ENCODE measurements around the gene GPC6.
A peak's percentile ranks its signal among the peaks of the same experiment; 100 is the strongest.

The GPC6 gene

GRCh38 chr13:93635616-93636032 is 409.0 kb downstream of the GPC6 start:
- Histone ChIP-seq H3K9me3 (ENCODE audit: control extremely low read depth in 1 of 5, control insufficient read depth in 4 of 5, insufficient read depth in 2 of 5, low read depth in 1 of 5, low read length in 4 of 5) (no peaks in the 10 kb centered on the region), H3K36me3 (ENCODE audit: control insufficient read depth in 4 of 4, insufficient read depth in 4 of 4, low read length in 3 of 4) (no peaks in the 10 kb centered on the region), H3K4me1 (ENCODE audit: control extremely low read depth in 1 of 4, control insufficient read depth in 4 of 4, insufficient read depth in 4 of 4, low read length in 3 of 4) (no peaks in the 10 kb centered on the region), H3K27ac (ENCODE audit: insufficient read depth in 1 of 2, low read depth in 1 of 2, low read length in 2 of 2, poor library complexity in 1 of 2, severe bottlenecking in 2 of 2) (no peak overlapping the region), H3K4me3 (ENCODE audit: control insufficient read depth in 1 of 7, extremely low read depth in 1 of 7, insufficient read depth in 4 of 7, low read depth in 2 of 7, low read length in 6 of 7) (no peak overlapping the region), H3K27me3 (replicated peaks in 2 of 5; ENCODE audit: control insufficient read depth in 4 of 5, insufficient read depth in 5 of 5, low read length in 4 of 5) (no peaks in the 10 kb centered on the region)
- ChIA-PET POLR2A (no interaction called here), CTCF (no interaction called here)
- peak in 1 of 3 donors; percentile 3 for DNase-seq
- 40% methylated on average over 1 of the region's 4 CpGs for WGBS (ENCODE audit: insufficient coverage)

DNA sequence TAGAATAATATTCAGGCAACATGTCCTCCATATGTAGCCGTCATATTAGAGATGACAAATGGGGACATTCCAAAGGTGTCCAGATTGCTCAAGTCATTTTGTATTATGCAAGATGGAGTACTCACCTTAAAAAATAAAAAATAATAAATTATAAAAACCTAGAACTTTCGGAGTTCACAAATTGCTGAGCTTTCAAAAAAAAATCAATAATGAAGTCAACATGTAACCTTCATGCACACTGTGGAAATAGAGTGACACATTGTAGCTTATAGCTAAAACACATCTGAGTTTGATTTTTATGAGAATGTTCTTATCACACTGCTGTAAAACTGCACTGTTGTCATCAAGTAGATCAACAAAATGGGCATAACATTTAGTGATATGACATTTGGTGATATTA is 411.2 kb downstream of the GPC6 start:
- no peak for DNase-seq
- Histone ChIP-seq H3K27me3 (replicated peaks in 2 of 5; ENCODE audit: control insufficient read depth in 4 of 5, insufficient read depth in 5 of 5, low read length in 4 of 5) (no peaks in the 10 kb centered on the region), H3K27ac (ENCODE audit: insufficient read depth in 1 of 2, low read depth in 1 of 2, low read length in 2 of 2, poor library complexity in 1 of 2, severe bottlenecking in 2 of 2) (no peak overlapping the region), H3K36me3 (ENCODE audit: control insufficient read depth in 4 of 4, insufficient read depth in 4 of 4, low read length in 3 of 4) (no peaks in the 10 kb centered on the region), H3K4me1 (ENCODE audit: control extremely low read depth in 1 of 4, control insufficient read depth in 4 of 4, insufficient read depth in 4 of 4, low read length in 3 of 4) (no peaks in the 10 kb centered on the region), H3K4me3 (ENCODE audit: control insufficient read depth in 1 of 7, extremely low read depth in 1 of 7, insufficient read depth in 4 of 7, low read depth in 2 of 7, low read length in 6 of 7) (no peak overlapping the region), H3K9me3 (ENCODE audit: control extremely low read depth in 1 of 5, control insufficient read depth in 4 of 5, insufficient read depth in 2 of 5, low read depth in 1 of 5, low read length in 4 of 5) (no peaks in the 10 kb centered on the region)
- POLR2A ChIA-PET, result no interaction called here
- CTCF ChIA-PET, result no interaction called here
- no CpG with 5 or more reads among the region's 2 CpGs for WGBS (ENCODE audit: insufficient coverage)

DNA sequence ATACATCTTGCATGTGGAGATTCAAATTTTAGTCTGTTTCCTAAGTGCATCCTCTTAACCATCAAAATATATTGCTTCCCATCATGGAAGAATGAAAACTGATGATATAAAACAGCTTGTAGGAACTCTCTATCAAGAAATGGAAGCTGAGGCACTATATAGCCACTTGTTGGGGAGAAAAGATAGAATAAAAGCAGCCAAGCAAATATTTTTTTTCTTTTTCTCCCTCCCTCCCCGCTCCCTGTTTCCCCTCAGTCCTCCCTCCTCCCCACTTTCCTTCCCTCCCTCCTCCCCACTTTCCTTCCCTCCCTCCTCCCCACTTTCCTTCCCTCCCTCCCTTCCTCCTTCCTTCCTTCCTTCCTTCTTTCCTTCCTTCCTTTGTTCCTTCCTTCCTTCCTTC is 413.8 kb downstream of the GPC6 start:
- Histone ChIP-seq H3K4me1 (ENCODE audit: control extremely low read depth in 1 of 4, control insufficient read depth in 4 of 4, insufficient read depth in 4 of 4, low read length in 3 of 4) (no peaks in the 10 kb centered on the region), H3K4me3 (ENCODE audit: control insufficient read depth in 1 of 7, extremely low read depth in 1 of 7, insufficient read depth in 4 of 7, low read depth in 2 of 7, low read length in 6 of 7) (no peak overlapping the region), H3K9me3 (ENCODE audit: control extremely low read depth in 1 of 5, control insufficient read depth in 4 of 5, insufficient read depth in 2 of 5, low read depth in 1 of 5, low read length in 4 of 5) (no peaks in the 10 kb centered on the region), H3K36me3 (ENCODE audit: control insufficient read depth in 4 of 4, insufficient read depth in 4 of 4, low read length in 3 of 4) (no peaks in the 10 kb centered on the region), H3K27me3 (replicated peaks in 2 of 5; ENCODE audit: control insufficient read depth in 4 of 5, insufficient read depth in 5 of 5, low read length in 4 of 5) (no peaks in the 10 kb centered on the region), H3K27ac (ENCODE audit: insufficient read depth in 1 of 2, low read depth in 1 of 2, low read length in 2 of 2, poor library complexity in 1 of 2, severe bottlenecking in 2 of 2) (no peak overlapping the region)
- DNase-seq, result no peak
- POLR2A ChIA-PET, result no interaction called here
- WGBS (ENCODE audit: insufficient coverage), result 92% methylated on average over 1 of the region's 1 CpG
- CTCF ChIA-PET, result no interaction called here

- no peaks in the 10 kb centered on the region for H3K4me1 ChIP-seq (ENCODE audit: control extremely low read depth in 1 of 4, control insufficient read depth in 4 of 4, insufficient read depth in 4 of 4, low read length in 3 of 4)
- no peak overlapping the region for H3K4me3 ChIP-seq (ENCODE audit: control insufficient read depth in 1 of 7, extremely low read depth in 1 of 7, insufficient read depth in 4 of 7, low read depth in 2 of 7, low read length in 6 of 7)
- WGBS (ENCODE audit: insufficient coverage), result 100% methylated on average over 6 of the region's 7 CpGs
- H3K36me3 ChIP-seq (ENCODE audit: control insufficient read depth in 4 of 4, insufficient read depth in 4 of 4, low read length in 3 of 4), result no peaks in the 10 kb centered on the region
- no peaks in the 10 kb centered on the region for H3K9me3 ChIP-seq (ENCODE audit: control extremely low read depth in 1 of 5, control insufficient read depth in 4 of 5, insufficient read depth in 2 of 5, low read depth in 1 of 5, low read length in 4 of 5)
- POLR2A ChIA-PET, result no interaction called here
- H3K27me3 ChIP-seq (replicated peaks in 2 of 5; ENCODE audit: control insufficient read depth in 4 of 5, insufficient read depth in 5 of 5, low read length in 4 of 5), result no peaks in the 10 kb centered on the region
- no peak for DNase-seq
- CTCF ChIA-PET, result no interaction called here
- H3K27ac ChIP-seq (ENCODE audit: insufficient read depth in 1 of 2, low read depth in 1 of 2, low read length in 2 of 2, poor library complexity in 1 of 2, severe bottlenecking in 2 of 2), result no peak overlapping the region
Observed at GRCh38 chr13:93646245-93646644, 419.6 kb downstream of the GPC6 start.

DNA sequence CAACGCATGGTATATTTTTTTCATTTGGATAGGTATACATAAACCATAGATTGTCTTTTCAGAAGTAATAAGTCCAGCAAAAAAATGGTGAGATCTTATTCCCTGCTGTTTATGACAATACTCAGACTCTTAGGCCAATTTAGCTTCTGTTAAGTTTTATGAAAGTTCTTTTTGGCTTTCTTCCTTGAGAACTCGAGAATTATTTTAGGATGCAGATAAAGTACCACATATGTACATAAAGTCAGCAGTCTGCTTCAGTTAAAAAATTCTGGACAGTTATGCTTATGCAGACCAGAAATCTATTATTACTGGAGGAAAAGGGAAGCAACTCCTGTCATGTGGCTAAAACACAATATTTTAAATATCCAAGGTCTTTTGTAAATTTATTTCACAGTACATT is 422.9 kb downstream of the GPC6 start:
- Histone ChIP-seq H3K9me3 (ENCODE audit: control extremely low read depth in 1 of 5, control insufficient read depth in 4 of 5, insufficient read depth in 2 of 5, low read depth in 1 of 5, low read length in 4 of 5) (no peaks in the 10 kb centered on the region), H3K36me3 (ENCODE audit: control insufficient read depth in 4 of 4, insufficient read depth in 4 of 4, low read length in 3 of 4) (no peaks in the 10 kb centered on the region), H3K27ac (ENCODE audit: insufficient read depth in 1 of 2, low read depth in 1 of 2, low read length in 2 of 2, poor library complexity in 1 of 2, severe bottlenecking in 2 of 2) (no peak overlapping the region), H3K4me1 (ENCODE audit: control extremely low read depth in 1 of 4, control insufficient read depth in 4 of 4, insufficient read depth in 4 of 4, low read length in 3 of 4) (no peaks in the 10 kb centered on the region), H3K4me3 (ENCODE audit: control insufficient read depth in 1 of 7, extremely low read depth in 1 of 7, insufficient read depth in 4 of 7, low read depth in 2 of 7, low read length in 6 of 7) (no peak overlapping the region), H3K27me3 (replicated peaks in 2 of 5; ENCODE audit: control insufficient read depth in 4 of 5, insufficient read depth in 5 of 5, low read length in 4 of 5) (no peaks in the 10 kb centered on the region)
- POLR2A ChIA-PET, result no interaction called here
- DNase-seq, result no peak
- CTCF ChIA-PET, result no interaction called here
- no CpG with 5 or more reads among the region's 2 CpGs for WGBS (ENCODE audit: insufficient coverage)

GRCh38 chr13:93653776-93654175 is 427.2 kb downstream of the GPC6 start:
- Histone ChIP-seq H3K4me1 (ENCODE audit: control extremely low read depth in 1 of 4, control insufficient read depth in 4 of 4, insufficient read depth in 4 of 4, low read length in 3 of 4) (no peaks in the 10 kb centered on the region), H3K4me3 (ENCODE audit: control insufficient read depth in 1 of 7, extremely low read depth in 1 of 7, insufficient read depth in 4 of 7, low read depth in 2 of 7, low read length in 6 of 7) (no peak overlapping the region), H3K36me3 (ENCODE audit: control insufficient read depth in 4 of 4, insufficient read depth in 4 of 4, low read length in 3 of 4) (no peaks in the 10 kb centered on the region), H3K9me3 (ENCODE audit: control extremely low read depth in 1 of 5, control insufficient read depth in 4 of 5, insufficient read depth in 2 of 5, low read depth in 1 of 5, low read length in 4 of 5) (no peaks in the 10 kb centered on the region), H3K27me3 (replicated peaks in 2 of 5; ENCODE audit: control insufficient read depth in 4 of 5, insufficient read depth in 5 of 5, low read length in 4 of 5) (no peaks in the 10 kb centered on the region), H3K27ac (ENCODE audit: insufficient read depth in 1 of 2, low read depth in 1 of 2, low read length in 2 of 2, poor library complexity in 1 of 2, severe bottlenecking in 2 of 2) (no peak overlapping the region)
- CTCF ChIA-PET, result interaction anchor here (1.0 kb wide), 1 partner anchor 43 kb away, joined by 3 read pairs; no protein-coding TSS in a partner anchor
- DNase-seq, result no peak
- POLR2A ChIA-PET, result no interaction called here
- 100% methylated on average over 2 of the region's 3 CpGs for WGBS (ENCODE audit: insufficient coverage)

GRCh38 chr13:93655154-93655553 is 428.5 kb downstream of the GPC6 start:
- Histone ChIP-seq H3K4me1 (ENCODE audit: control extremely low read depth in 1 of 4, control insufficient read depth in 4 of 4, insufficient read depth in 4 of 4, low read length in 3 of 4) (no peaks in the 10 kb centered on the region), H3K27ac (ENCODE audit: insufficient read depth in 1 of 2, low read depth in 1 of 2, low read length in 2 of 2, poor library complexity in 1 of 2, severe bottlenecking in 2 of 2) (no peak overlapping the region), H3K27me3 (replicated peaks in 2 of 5; ENCODE audit: control insufficient read depth in 4 of 5, insufficient read depth in 5 of 5, low read length in 4 of 5) (no peaks in the 10 kb centered on the region), H3K36me3 (ENCODE audit: control insufficient read depth in 4 of 4, insufficient read depth in 4 of 4, low read length in 3 of 4) (no peaks in the 10 kb centered on the region), H3K9me3 (ENCODE audit: control extremely low read depth in 1 of 5, control insufficient read depth in 4 of 5, insufficient read depth in 2 of 5, low read depth in 1 of 5, low read length in 4 of 5) (peaks cover 0 to 2% (median 0%) of the 10 kb centered on the region in 5 experiments), H3K4me3 (ENCODE audit: control insufficient read depth in 1 of 7, extremely low read depth in 1 of 7, insufficient read depth in 4 of 7, low read depth in 2 of 7, low read length in 6 of 7) (no peak overlapping the region)
- POLR2A ChIA-PET, result no interaction called here
- CTCF ChIA-PET, result no interaction called here
- WGBS (ENCODE audit: insufficient coverage), result no CpG with 5 or more reads among the region's 1 CpG
- DNase-seq, result no peak

Measured in common myeloid progenitor, CD34-positive (primary cell).